Measurements from ENCODE around the gene TTC39A. TPM values are rescaled to one million over a fixed set of nuclear protein-coding genes. Genes with fewer than 3 reads are reported as not detected.
"Not testable (repeated sequence)": the region's sequence is repeated elsewhere in the genome, so short reads cannot be mapped to it uniquely, and the experiment has no call there.

Gene TTC39A
- total RNA-seq, 1 donor from 2014 or later: 21.3 TPM

- TF ChIP-seq, protein P1, sequence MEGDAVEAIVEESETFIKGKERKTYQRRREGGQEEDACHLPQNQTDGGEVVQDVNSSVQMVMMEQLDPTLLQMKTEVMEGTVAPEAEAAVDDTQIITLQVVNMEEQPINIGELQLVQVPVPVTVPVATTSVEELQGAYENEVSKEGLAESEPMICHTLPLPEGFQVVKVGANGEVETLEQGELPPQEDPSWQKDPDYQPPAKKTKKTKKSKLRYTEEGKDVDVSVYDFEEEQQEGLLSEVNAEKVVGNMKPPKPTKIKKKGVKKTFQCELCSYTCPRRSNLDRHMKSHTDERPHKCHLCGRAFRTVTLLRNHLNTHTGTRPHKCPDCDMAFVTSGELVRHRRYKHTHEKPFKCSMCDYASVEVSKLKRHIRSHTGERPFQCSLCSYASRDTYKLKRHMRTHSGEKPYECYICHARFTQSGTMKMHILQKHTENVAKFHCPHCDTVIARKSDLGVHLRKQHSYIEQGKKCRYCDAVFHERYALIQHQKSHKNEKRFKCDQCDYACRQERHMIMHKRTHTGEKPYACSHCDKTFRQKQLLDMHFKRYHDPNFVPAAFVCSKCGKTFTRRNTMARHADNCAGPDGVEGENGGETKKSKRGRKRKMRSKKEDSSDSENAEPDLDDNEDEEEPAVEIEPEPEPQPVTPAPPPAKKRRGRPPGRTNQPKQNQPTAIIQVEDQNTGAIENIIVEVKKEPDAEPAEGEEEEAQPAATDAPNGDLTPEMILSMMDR (conservative IDR thresholded peaks at IDR 0.05; ENCODE audit: low read depth, low read length): no peak
- DNase-seq (ENCODE audit: low read depth): no peak
- H3K4me3 ChIP-seq (ENCODE audit: low read depth, low read length): no peak overlapping the region
Observed at GRCh38 chr1:51264451-51264850, 65.9 kb downstream of the TTC39A start.

DNA sequence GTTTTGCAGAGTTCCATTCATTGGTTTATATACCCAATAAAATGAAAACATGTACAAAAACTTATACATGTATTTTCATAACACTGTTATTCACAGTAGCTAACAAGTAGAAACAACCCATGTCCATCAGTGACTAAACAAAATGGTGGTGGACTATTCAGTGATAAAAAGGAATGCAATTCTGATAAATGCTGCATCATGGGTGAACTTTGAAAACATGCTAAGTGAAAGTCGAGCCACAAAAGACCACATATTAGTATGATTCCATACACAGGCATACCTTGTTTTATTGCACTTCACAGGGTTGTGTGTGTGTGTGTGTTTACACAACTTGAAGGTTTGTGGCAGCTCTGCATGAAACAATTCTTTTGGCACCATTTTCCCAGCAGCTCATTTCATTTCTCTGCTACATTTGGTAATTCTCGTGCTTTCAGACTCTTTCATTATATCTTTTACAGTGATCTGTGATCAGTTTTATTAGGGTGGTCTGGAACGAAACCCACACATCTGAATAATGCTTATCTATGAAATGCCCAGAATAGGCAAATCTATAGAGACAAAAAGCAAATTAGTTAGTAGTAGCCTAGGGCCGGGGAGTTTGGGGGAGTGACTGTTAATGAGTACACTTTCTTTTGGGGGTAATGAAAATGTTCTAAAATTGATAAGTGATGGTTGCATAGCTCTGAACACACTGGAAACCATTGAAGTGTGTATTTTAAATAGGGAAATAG, 67.0 kb downstream of the TTC39A start:
- H3K4me3 ChIP-seq (ENCODE audit: low read depth, low read length): no peak overlapping the region
- DNase-seq (ENCODE audit: low read depth): no peak
- TF ChIP-seq, protein P1 (conservative IDR thresholded peaks at IDR 0.05; ENCODE audit: low read depth, low read length): no peak

- DNase-seq (ENCODE audit: low read depth): no peak
- TF ChIP-seq, protein P1 (conservative IDR thresholded peaks at IDR 0.05; ENCODE audit: low read depth, low read length): no peak
Observed at GRCh38 chr1:51255331-51255730, 75.0 kb downstream of the TTC39A start.

DNA sequence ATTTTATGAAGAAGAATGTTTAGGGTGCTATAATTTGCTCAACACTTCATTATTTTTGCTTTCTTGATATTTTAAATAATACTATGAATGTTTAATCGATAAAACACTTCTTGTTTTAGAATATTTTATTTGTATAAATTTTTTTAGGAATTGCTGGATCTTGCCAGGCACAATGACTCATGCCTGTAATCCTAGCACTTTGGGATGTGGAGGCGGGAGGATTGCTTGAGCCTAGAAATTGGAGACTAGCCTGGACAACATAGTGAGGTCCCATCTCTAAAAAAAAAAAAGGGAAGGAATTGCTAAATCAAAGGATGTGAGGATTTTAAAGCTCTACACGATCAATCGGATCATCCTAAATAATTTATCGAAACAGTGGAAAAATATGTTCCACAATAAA, 76.7 kb downstream of the TTC39A start:
- TF ChIP-seq, protein P1 (conservative IDR thresholded peaks at IDR 0.05; ENCODE audit: low read depth, low read length): no peak
- H3K4me3 ChIP-seq (ENCODE audit: low read depth, low read length): no peak overlapping the region
- no peak for DNase-seq (ENCODE audit: low read depth)

More at GRCh38 chr1:51255331-51255730, 75.0 kb downstream of the TTC39A start:
- no peak overlapping the region for H3K4me3 ChIP-seq (ENCODE audit: low read depth, low read length)

- no peak overlapping the region for H3K4me3 ChIP-seq (ENCODE audit: low read depth, low read length)
- no peak for DNase-seq (ENCODE audit: low read depth)
- TF ChIP-seq, protein P1 (conservative IDR thresholded peaks at IDR 0.05; ENCODE audit: low read depth, low read length): no peak
Observed at GRCh38 chr1:51252366-51252765, 78.0 kb downstream of the TTC39A start.

DNA sequence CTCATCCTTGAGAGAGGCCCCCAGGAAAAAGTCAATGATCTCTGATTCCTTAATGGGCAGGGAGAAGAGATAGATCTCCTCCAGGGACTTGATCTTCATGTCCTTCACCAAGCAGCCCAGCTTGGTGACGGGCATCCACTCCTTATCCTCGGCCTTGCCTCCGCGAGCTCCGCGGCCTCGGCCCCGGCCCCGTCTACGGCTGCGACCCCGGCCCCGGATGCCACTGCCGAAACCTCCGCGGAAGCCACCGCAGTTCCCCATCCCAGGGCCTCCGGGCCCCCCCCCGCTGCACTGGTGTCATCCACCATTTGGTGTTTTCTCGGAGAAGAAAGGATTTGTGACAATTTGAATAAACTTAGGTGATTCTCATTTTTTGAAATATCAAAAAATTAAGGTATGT, 79.2 kb downstream of the TTC39A start:
- not testable (repeated sequence) for DNase-seq (ENCODE audit: low read depth); H3K4me3 ChIP-seq (ENCODE audit: low read depth, low read length)

- not testable (repeated sequence) for DNase-seq (ENCODE audit: low read depth)
Observed at GRCh38 chr1:51250729-51251128, 79.6 kb downstream of the TTC39A start.

GRCh38 chr1:51249445-51249844, 80.9 kb downstream of the TTC39A start:
- TF ChIP-seq, protein P1 (conservative IDR thresholded peaks at IDR 0.05; ENCODE audit: low read depth, low read length): no peak
- H3K4me3 ChIP-seq (ENCODE audit: low read depth, low read length): no peak overlapping the region
- no peak for DNase-seq (ENCODE audit: low read depth)

More at GRCh38 chr1:51250729-51251128, 79.6 kb downstream of the TTC39A start:
- not testable (repeated sequence) for H3K4me3 ChIP-seq (ENCODE audit: low read depth, low read length)

Data from epithelial cell of proximal tubule (primary cell).